Gastroesophageal sphincter (tissue), 3 donors: ENCODE results near the gene DPRX.

Experiments used
- EP300 ChIP-seq: sonication (generic); formaldehyde crosslinking; IDR thresholded peaks from one replicate; pipeline ENCODE4 v1.6.1; 2017; ENCODE audit warnings: antibody characterized with exemption, mild to moderate bottlenecking
- TF ChIP-seq, protein P1 (sequence below), 4 experiments: fragments of 200-600 bp in 2 of 4; fragments of 450-650 bp in 2 of 4; sonication (generic) in 1 of 4; IDR thresholded peaks; one replicate each; pipeline ENCODE4 v1.5.1; 2017 to 2019; ENCODE audit warnings: antibody characterized with exemption in 4 of 4, mild to moderate bottlenecking in 2 of 4, moderate library complexity in 2 of 4

DNA sequence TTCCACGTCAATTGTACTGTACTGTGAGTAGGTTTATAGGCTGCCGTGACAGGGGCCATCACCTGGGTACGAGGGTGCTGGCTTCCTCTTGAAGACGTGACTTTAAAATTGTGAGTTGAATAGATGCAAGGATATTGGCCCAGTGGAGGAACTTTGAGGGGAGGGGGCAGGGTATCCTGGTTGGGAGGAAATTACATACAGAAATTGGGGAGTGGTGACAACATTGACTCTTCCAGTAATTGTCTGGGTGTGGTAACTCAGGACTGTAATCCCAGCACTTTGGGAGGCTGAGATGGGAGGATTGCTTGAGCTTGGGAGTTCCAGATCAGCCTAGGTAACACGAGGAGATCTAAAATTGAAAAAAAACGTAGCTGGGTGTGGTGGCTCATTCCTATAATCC lies 30.4 kb downstream of the DPRX start:
- no peak for TF ChIP-seq EP300
- TF ChIP-seq, protein P1, sequence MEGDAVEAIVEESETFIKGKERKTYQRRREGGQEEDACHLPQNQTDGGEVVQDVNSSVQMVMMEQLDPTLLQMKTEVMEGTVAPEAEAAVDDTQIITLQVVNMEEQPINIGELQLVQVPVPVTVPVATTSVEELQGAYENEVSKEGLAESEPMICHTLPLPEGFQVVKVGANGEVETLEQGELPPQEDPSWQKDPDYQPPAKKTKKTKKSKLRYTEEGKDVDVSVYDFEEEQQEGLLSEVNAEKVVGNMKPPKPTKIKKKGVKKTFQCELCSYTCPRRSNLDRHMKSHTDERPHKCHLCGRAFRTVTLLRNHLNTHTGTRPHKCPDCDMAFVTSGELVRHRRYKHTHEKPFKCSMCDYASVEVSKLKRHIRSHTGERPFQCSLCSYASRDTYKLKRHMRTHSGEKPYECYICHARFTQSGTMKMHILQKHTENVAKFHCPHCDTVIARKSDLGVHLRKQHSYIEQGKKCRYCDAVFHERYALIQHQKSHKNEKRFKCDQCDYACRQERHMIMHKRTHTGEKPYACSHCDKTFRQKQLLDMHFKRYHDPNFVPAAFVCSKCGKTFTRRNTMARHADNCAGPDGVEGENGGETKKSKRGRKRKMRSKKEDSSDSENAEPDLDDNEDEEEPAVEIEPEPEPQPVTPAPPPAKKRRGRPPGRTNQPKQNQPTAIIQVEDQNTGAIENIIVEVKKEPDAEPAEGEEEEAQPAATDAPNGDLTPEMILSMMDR (IDR thresholded peaks at IDR 0.05) = no peak
